ENCODE measurements around the gene THYN1.
A peak's percentile ranks its signal among the peaks of the same experiment; 100 is the strongest.

The THYN1 gene

GRCh38 chr11:134246100-134246499 is 7.1 kb downstream of the THYN1 start:
- no peak for DNase-seq

- no peak for DNase-seq
Measured at GRCh38 chr11:134245434-134245833, 7.7 kb downstream of the THYN1 start.

- peak; percentile 35 for DNase-seq
Measured at GRCh38 chr11:134244593-134244992, 8.6 kb downstream of the THYN1 start.

- DNase-seq = no peak
Measured at GRCh38 chr11:134243913-134244312, 9.2 kb downstream of the THYN1 start.

GRCh38 chr11:134242376-134242775 is 10.8 kb downstream of the THYN1 start:
- DNase-seq = no peak

GRCh38 chr11:134240592-134240991 is 12.6 kb downstream of the THYN1 start:
- DNase-seq = no peak

GRCh38 chr11:134238956-134239355 is 14.2 kb downstream of the THYN1 start:
- DNase-seq = no peak

GRCh38 chr11:134237557-134237922 is 15.6 kb downstream of the THYN1 start:
- no peak for DNase-seq

GRCh38 chr11:134236834-134237556 is 16.2 kb downstream of the THYN1 start:
- DNase-seq = no peak

- DNase-seq = no peak
Measured at GRCh38 chr11:134235399-134235798, 17.8 kb downstream of the THYN1 start.

GRCh38 chr11:134233729-134234179 is 19.4 kb downstream of the THYN1 start:
- DNase-seq = no peak

- DNase-seq = no peak
Measured at GRCh38 chr11:134231958-134232659, 21.0 kb downstream of the THYN1 start.

- no peak for DNase-seq
Measured at GRCh38 chr11:134230339-134230738, 22.8 kb downstream of the THYN1 start.

- DNase-seq = no peak
Measured at GRCh38 chr11:134229126-134229790, 23.9 kb downstream of the THYN1 start.

GRCh38 chr11:134228625-134229024 is 24.5 kb downstream of the THYN1 start:
- DNase-seq = peak; percentile 45

- DNase-seq = no peak
Measured at GRCh38 chr11:134226806-134227325, 26.3 kb downstream of the THYN1 start.

- peak; percentile 43 for DNase-seq
Measured at GRCh38 chr11:134224710-134225664, 28.2 kb downstream of the THYN1 start.

GRCh38 chr11:134223836-134224709 is 29.1 kb downstream of the THYN1 start, which contains the start of the genes NCAPD3 and VPS26B:
Gene NCAPD3, minus strand, starts transcription at chr11:134223967. Its CDS starts 41 bp downstream, at chr11:134223926.
Gene VPS26B, plus strand, starts transcription at chr11:134224671. Its CDS starts 452 bp downstream, at chr11:134225123.
- DNase-seq = peak; percentile 96

GRCh38 chr11:134223121-134223520 is 30.0 kb downstream of the THYN1 start:
- no peak for DNase-seq

- no peak for DNase-seq
Measured at GRCh38 chr11:134216816-134217215, 36.3 kb downstream of the THYN1 start.

GRCh38 chr11:134215836-134216235 is 37.3 kb downstream of the THYN1 start:
- no peak for DNase-seq

All from CD4-positive, alpha-beta T cell treated with Interleukin-21 for 1 hour (primary cell).